GM18526 (cell line): ENCODE results near the gene SYPL1.

Source experiments
- POLR2A ChIP-seq: IDR thresholded peaks from 3 replicates; pipeline ENCODE4 v1.6.1; 2011; ENCODE audit not compliant: insufficient read length; ENCODE audit errors: extremely low read depth

SYPL1 gene

GRCh38 chr7:106056513-106057203 lies 55.5 kb downstream of the SYPL1 start:
- no peak for TF ChIP-seq POLR2A

- TF ChIP-seq POLR2A = no peak
Observed at GRCh38 chr7:106054971-106055532, 57.1 kb downstream of the SYPL1 start.

GRCh38 chr7:106054156-106054910 lies 57.8 kb downstream of the SYPL1 start:
- no peak for TF ChIP-seq POLR2A

- no peak for TF ChIP-seq POLR2A
Observed at GRCh38 chr7:106053109-106053508, 59.0 kb downstream of the SYPL1 start.

- no peak for TF ChIP-seq POLR2A
Observed at GRCh38 chr7:106052681-106053080, 59.4 kb downstream of the SYPL1 start.

- no peak for TF ChIP-seq POLR2A
Observed at GRCh38 chr7:106050746-106051117, 61.4 kb downstream of the SYPL1 start.

- no peak for TF ChIP-seq POLR2A
Observed at GRCh38 chr7:106050002-106050745, 61.9 kb downstream of the SYPL1 start.

GRCh38 chr7:106049139-106049752 lies 62.9 kb downstream of the SYPL1 start:
- no peak for TF ChIP-seq POLR2A

GRCh38 chr7:106048706-106049020 lies 63.4 kb downstream of the SYPL1 start:
- TF ChIP-seq POLR2A = no peak

GRCh38 chr7:106047818-106048705 lies 64.0 kb downstream of the SYPL1 start:
- no peak for TF ChIP-seq POLR2A

GRCh38 chr7:106047184-106047583 lies 64.9 kb downstream of the SYPL1 start:
- no peak for TF ChIP-seq POLR2A

- no peak for TF ChIP-seq POLR2A
Observed at GRCh38 chr7:106045586-106045985, 66.5 kb downstream of the SYPL1 start.

- TF ChIP-seq POLR2A = no peak
Observed at GRCh38 chr7:106045139-106045538, 67.0 kb downstream of the SYPL1 start.

GRCh38 chr7:106042196-106042611 lies 69.9 kb downstream of the SYPL1 start:
- TF ChIP-seq POLR2A = no peak
